Measurements from ENCODE around the gene ZNF184.

The ZNF184 gene

GRCh38 chr6:27472617-27473400 lies at the start of gene ZNF184:
ZNF184 (minus strand) TSS chr6:27473105; CDS start chr6:27472294, 811 bp downstream.
- peak; percentile 78 to 79 for DNase-seq (ENCODE audit: low read depth in 2 of 2)

DNA sequence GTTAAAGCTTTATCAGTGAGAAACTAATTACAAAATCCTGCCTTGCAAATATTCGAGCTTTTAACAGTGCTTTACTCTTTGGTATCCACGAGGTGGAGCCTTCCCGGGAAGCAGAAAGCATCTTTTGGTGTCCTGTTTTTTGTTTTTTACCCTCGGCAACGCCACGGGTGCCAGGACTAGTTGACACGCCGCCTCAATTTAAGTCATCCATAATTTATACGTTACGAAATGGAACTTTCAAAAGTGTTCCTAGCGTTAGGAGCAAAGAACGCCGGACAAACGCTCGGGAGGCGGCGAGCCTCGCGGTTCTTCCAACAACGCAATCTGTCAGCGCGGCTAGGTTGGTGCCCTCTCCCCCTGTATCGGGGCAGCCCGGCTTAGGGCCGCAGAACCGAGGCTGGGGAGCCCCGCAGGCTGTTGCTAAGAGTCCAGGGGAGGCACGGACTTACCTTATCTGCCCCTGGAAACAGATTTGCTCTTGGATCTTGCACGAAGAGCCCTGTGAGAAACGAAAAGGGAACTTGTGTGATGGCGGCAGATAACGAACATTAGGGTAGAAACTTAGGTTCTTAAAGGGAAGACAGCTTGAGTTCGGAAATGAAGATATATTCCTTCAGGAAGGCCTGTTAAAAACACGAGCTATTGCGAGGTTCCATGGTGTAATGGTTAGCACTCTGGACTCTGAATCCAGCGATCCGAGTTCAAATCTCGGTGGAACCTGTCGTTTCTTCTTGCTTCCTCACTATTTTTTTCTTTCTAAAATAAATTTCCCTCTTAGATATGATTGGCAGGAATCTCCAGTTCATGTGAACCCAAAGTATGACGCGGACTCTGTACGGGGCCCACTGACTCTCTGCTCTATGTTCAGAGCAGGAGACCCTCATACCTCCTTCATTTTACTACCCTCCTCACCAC lies 46.2 kb upstream of the ZNF184 start:
- DNase-seq (ENCODE audit: low read depth in 2 of 2), result peak; percentile 38

GRCh38 chr6:27517928-27518787 lies 45.3 kb upstream of the ZNF184 start:
- DNase-seq (ENCODE audit: low read depth in 2 of 2), result no peak

GRCh38 chr6:27517238-27517637 lies 44.3 kb upstream of the ZNF184 start:
- DNase-seq (ENCODE audit: low read depth in 2 of 2), result no peak

DNA sequence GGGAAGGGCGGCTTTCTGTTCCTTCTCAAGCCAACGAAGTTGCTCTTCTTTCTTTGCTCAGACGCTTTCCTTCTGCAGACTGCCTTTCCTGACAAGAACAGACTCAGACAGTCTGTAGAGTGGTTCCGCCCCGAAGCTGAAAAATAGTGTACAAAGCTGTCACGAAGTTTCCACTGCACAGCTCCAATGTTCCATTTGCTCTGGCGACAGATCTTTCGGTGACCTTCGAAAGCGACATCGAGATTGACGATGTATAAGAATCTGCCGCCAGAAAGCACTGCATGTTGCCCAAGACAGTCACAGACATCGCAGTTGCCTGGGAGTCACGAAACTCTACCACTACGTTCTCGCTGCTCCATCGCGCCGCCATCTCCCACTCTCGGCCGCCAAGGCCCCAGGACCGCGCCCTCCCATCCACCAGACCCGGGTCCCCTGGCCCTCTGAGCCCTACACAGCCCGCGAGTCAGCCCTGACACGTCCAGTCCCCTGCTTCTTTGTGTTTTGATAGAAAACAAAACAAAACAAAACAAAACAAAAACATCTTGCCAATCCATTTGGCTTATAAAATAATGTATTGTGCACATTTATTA lies 42.1 kb upstream of the ZNF184 start:
- DNase-seq (ENCODE audit: low read depth in 2 of 2), result no peak

GRCh38 chr6:27512525-27512924 lies 39.6 kb upstream of the ZNF184 start:
- DNase-seq (ENCODE audit: low read depth in 2 of 2), result no peak

DNA sequence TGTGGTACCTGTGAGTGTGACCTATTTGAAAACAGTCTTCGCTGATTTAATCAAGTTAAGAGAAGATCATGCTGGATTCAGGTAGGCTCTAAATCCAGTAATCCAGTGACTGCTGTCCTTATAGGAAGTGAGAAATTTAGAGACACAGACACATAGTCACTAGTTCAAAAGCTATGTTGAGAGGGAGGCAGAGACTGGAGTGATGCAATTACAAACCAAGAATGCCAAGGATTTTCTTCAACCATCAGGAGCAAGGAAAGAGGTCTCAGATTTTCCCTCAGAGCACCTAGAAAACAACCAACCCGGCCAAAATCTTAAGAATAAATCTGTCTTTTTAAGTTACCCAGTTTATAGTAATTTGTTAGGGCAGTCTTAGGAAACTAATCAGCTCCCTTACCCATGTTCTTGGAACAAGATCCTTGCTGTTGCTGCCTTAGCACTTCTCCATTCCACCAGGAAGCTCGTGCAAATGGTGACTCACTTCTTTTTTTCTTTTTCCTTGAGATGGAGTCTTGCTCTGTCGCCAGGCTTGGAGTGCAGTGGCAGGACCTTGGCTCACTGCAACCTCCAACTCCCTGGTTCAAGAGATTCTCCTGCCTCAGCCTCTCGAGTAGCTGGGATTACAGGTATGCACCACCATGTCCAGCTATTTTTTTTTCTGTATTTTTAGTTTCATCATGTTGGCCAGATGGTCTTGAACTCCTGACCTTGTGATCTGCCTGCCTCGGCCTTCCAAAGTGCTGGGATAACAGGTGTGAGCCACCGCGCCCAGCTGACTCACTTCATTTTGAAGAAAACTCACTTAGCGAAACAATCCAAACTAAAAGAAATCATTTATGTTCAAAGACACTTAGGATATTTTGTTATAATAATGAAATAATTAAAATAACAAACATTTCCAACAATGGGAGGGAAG lies 34.4 kb upstream of the ZNF184 start:
- DNase-seq (ENCODE audit: low read depth in 2 of 2), result no peak

- DNase-seq (ENCODE audit: low read depth in 2 of 2), result peak; percentile 32 to 38
Observed at GRCh38 chr6:27505209-27506027, 32.5 kb upstream of the ZNF184 start.

GRCh38 chr6:27503436-27504030 lies 30.6 kb upstream of the ZNF184 start:
- peak; percentile 63 to 68 for DNase-seq (ENCODE audit: low read depth in 2 of 2)

DNA sequence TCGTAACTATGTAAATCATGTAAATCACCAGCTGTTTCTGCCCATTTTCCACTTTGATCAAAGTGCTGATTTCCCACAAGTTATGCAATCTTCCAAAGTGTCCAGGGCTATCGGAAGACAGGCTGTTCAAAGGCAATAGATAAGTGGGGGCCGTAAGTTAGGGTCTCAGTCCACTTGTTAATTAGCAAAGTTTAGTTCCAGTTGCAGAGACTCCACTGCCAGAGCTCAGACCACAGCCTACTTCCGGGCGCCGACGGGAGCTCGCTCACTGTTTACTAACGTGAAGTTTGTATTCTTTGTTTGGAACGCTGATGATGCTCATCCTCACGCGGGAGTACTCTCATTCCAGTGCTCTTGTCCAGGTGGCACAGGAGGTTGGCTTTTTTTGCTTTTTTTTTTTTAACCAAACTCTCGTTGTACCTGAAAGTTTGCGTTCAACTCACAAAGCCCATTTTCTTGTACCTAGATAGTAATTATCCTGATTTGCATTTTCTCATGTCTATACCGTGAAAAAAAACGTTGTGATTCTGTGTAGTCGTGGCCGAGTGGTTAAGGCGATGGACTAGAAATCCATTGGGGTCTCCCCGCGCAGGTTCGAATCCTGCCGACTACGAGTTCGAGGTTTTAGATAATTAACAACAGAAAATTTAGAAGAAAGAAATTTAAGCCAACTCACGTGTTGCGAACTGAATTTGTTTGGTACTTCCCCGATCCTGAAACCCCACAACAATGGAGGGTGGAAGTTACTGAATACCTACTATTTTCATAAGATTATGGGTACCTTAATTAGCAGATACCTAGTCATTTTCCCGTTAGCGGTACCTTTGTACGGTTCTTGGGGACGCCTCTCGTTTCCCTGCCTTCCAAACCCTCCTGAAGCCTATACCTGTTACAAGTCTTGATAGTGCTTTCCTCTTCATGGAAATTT lies 29.9 kb upstream of the ZNF184 start:
- peak; percentile 63 to 72 for DNase-seq (ENCODE audit: low read depth in 2 of 2)

DNA sequence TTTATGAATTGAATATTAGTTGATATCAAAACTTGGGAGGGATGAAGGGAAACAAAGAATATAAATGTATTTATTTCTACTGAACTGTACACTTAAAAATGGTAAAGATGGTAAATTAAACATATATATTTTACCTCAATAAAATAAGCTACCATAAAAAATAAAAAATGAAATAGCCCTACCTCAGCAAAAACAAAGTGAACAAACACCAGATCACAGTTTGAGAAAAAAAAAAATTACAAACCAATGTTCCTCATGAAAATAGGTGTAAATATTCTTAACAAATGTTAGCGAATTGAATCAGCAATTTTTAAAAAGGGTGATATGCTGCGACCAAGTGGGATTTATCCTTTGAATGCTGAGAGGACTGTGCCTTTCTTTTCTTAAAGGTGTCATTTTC lies 28.3 kb upstream of the ZNF184 start:
- no peak for DNase-seq (ENCODE audit: low read depth in 2 of 2)

DNA sequence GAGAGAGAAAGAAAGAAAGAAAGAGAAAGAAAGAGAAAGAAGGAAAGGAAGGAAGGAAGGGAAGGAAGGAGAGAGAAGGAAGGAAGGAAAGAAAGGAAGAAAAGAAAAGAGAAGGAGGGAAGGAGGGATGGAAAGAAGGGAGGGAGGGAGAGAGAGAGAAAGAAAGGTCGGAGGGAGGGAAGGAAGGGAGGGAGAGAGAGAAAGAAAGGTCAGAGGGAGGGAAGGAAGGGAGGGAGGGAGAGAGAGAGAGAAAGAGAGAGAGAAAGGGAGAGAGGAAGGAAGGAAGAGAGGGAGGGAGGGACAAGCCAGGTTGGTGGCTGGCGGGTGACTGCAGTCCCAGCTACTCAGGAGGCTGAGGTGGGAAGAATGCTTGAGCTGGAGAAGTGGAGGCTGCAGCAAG lies 27.3 kb upstream of the ZNF184 start:
- no peak for DNase-seq (ENCODE audit: low read depth in 2 of 2)

DNA sequence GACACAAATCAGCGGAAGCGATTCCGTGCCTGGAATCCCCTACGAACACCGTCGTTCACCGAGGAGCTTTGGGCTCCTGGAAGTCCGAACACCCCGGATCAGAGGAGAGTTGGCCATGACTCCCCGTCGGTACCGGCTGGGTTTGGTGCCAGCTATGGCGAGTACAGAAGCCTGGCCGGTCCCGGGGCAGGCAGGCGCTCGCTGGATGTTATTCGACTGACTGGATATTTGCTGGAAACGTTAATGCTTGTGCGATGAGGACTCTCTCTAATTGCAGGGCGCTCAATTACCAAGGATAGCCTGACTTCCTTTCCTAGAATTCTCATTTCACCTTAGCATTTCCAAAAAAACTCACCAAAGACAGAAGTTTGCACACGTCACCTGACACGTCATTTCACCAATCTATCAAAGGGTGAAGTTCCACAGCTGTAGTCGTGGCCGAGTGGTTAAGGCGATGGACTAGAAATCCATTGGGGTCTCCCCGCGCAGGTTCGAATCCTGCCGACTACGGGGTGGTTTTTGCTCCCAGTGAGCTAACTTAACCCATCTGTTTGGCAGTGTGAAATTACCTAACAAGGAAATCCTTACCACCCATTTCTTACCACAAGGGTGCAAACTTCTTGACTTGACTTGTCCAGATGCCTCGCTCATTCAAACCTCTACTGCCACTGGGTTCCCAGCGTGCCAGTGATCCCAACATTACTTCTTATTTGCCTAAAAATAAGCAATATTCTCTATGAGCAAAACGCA lies 22.7 kb upstream of the ZNF184 start:
- peak; percentile 66 to 69 for DNase-seq (ENCODE audit: low read depth in 2 of 2)

DNA sequence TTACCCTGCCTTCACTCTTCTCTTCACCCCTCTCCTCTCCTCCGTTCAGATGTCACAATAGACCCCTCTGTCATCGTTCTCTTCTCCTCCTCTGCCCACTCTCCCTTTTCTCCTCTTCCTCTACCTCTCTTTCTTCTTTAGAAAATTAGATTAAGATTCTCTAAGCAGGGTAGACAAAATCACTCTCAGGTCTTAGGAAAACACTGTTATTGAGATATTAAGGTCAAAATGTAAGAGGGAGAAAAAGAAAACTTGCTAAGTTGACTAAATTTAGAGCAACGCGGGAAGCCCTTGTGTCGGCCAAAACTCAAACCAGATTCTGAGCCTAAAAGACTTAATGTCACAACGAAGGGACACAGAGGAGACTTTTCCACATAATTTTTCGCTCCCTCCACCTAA lies 22.1 kb upstream of the ZNF184 start:
- no peak for DNase-seq (ENCODE audit: low read depth in 2 of 2)

DNA sequence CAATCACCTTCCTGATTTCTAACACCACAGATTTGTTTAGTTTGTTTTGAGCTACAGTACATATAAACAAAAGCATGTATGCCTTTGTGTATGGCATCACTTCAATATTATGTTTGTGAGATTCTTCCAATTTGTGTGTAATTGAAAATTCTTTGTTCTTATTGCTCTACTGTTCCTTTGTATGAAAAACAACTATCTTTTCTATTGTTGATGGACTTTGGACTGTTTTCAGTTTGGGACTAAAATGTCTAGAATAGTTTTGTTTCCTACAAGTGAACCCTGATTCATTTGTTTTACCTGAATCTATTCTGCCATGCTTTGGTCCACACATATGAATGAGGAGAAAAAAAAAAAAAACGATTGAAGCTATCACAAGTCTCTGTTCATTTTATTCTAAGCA lies 21.2 kb upstream of the ZNF184 start:
- no peak for DNase-seq (ENCODE audit: low read depth in 2 of 2)

- DNase-seq (ENCODE audit: low read depth in 2 of 2), result no peak
Observed at GRCh38 chr6:27492631-27493190, 19.8 kb upstream of the ZNF184 start.
